ENCODE results near the gene SPANXB1. TPM values are rescaled to one million over a fixed set of nuclear protein-coding genes. Genes with fewer than 3 reads are reported as not detected.
"Not testable (repeated sequence)": the region's sequence is repeated elsewhere in the genome, so short reads cannot be mapped to it uniquely, and the experiment has no call there.

SPANXB1 gene
- total and polyA plus RNA-seq, 4 experiments from 2014 or later: not detected

GRCh38 chrX:141049878-141050277 lies 47.5 kb downstream of the SPANXB1 start:
- H3K4me1 Mint-ChIP-seq; H3K4me3 ChIP-seq (ENCODE audit: low read length in 2 of 2); H3K4me3 Mint-ChIP-seq; CTCF ChIA-PET (ENCODE audit: partially characterized antibody); POLR2A ChIA-PET (ENCODE audit: partially characterized antibody); H3K27ac Mint-ChIP-seq; DNase-seq; H3K27me3 ChIP-seq (ENCODE audit: insufficient read depth, low read length); H3K9me3 Mint-ChIP-seq; H3K27ac ChIP-seq (ENCODE audit: low read depth, low read length); H3K9me3 ChIP-seq (ENCODE audit: control insufficient read depth in 1 of 2, low read length in 2 of 2); H3K4me1 ChIP-seq (ENCODE audit: insufficient read depth, low read length); intact Hi-C loops (cut with micrococcal nuclease); H3K27me3 Mint-ChIP-seq; H3K36me3 Mint-ChIP-seq; H3K36me3 ChIP-seq (ENCODE audit: insufficient read depth, low read length): not testable (repeated sequence)

DNA sequence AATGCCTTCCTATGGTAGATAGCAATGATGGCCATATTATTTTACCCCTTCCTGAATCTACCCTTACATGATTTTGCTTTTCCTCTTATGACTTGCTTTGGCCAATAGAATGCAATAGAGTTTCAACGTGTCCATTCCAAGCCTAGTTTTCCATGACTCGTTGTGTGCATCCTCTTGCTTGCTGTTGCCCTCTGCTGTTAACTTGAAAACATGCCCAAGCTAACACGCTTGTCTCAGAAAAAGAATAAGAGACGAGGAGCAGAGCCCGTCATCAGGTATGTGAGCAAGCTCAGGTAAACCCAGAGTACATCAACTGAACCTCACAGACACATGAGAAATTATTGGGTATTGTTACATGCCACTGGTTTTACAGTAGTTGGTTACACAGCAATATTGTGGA lies 49.7 kb downstream of the SPANXB1 start:
- H3K27ac ChIP-seq (ENCODE audit: low read depth, low read length); H3K36me3 Mint-ChIP-seq; CTCF ChIA-PET (ENCODE audit: partially characterized antibody); H3K4me1 Mint-ChIP-seq; H3K27ac Mint-ChIP-seq; POLR2A ChIA-PET (ENCODE audit: partially characterized antibody); H3K27me3 Mint-ChIP-seq; DNase-seq; H3K4me3 ChIP-seq (ENCODE audit: low read length in 2 of 2); H3K36me3 ChIP-seq (ENCODE audit: insufficient read depth, low read length); H3K4me3 Mint-ChIP-seq; H3K9me3 ChIP-seq (ENCODE audit: control insufficient read depth in 1 of 2, low read length in 2 of 2); intact Hi-C loops (cut with micrococcal nuclease); H3K9me3 Mint-ChIP-seq; H3K4me1 ChIP-seq (ENCODE audit: insufficient read depth, low read length); H3K27me3 ChIP-seq (ENCODE audit: insufficient read depth, low read length): not testable (repeated sequence)

Other genes starting within 250 kb of the SPANXB1 start
- gene LDOC1, start 174.5 kb downstream of the SPANXB1 start, total RNA-seq: 10 to 100 TPM; 18.4 to 20.3 TPM
- 10 to 100 TPM; 25.8 to 37.2 TPM for gene LDOC1, start 174.5 kb downstream of the SPANXB1 start, polyA plus RNA-seq
- not detected for gene SPANXC, start 239.9 kb downstream of the SPANXB1 start, total RNA-seq
- not detected for gene SPANXC, start 239.9 kb downstream of the SPANXB1 start, polyA plus RNA-seq